HFF-Myc (cell line): Measurements from ENCODE around the gene KCNG3.

ENCODE experiments used
- DNase-seq: peaks from one replicate; pipeline ENCODE4 v3.0.0-alpha.2; 2011; ENCODE audit warnings: low read depth; ENCODE audit errors: extremely low read depth
- H3K4me3 ChIP-seq: replicated peaks from 2 replicates; pipeline ENCODE4 v1.5.1; 2011; ENCODE audit warnings: low read depth, mild to moderate bottlenecking, control low read depth, low read length
- TF ChIP-seq, protein P1 (sequence below): IDR thresholded peaks from 2 replicates; pipeline ENCODE4 v1.5.1; 2012; ENCODE audit warnings: mild to moderate bottlenecking, low read depth, low read length, control low read depth; ENCODE audit errors: missing control alignments

Gene KCNG3

DNA sequence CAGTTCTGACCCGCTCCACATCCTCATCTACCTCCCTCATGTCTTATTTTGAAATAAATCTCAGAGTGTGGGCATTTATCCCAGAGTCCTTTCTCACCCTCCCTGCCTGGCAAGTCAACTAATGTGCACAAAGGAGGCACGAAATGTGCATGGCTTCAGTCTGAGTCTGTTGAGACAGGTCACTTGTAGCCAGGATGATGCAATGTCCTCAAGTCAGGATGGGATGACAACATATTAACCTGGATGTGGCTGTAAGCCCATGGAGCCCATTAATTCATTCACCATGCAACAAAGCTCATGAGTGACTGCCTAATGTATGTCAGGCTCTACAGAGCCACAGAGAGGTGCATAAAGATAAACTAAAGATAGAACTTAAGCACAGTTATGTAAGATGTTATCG, 34.5 kb downstream of the KCNG3 start:
- no peak for DNase-seq
- no peak overlapping the region for H3K4me3 ChIP-seq
- TF ChIP-seq, protein P1, sequence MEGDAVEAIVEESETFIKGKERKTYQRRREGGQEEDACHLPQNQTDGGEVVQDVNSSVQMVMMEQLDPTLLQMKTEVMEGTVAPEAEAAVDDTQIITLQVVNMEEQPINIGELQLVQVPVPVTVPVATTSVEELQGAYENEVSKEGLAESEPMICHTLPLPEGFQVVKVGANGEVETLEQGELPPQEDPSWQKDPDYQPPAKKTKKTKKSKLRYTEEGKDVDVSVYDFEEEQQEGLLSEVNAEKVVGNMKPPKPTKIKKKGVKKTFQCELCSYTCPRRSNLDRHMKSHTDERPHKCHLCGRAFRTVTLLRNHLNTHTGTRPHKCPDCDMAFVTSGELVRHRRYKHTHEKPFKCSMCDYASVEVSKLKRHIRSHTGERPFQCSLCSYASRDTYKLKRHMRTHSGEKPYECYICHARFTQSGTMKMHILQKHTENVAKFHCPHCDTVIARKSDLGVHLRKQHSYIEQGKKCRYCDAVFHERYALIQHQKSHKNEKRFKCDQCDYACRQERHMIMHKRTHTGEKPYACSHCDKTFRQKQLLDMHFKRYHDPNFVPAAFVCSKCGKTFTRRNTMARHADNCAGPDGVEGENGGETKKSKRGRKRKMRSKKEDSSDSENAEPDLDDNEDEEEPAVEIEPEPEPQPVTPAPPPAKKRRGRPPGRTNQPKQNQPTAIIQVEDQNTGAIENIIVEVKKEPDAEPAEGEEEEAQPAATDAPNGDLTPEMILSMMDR, result no peak

DNA sequence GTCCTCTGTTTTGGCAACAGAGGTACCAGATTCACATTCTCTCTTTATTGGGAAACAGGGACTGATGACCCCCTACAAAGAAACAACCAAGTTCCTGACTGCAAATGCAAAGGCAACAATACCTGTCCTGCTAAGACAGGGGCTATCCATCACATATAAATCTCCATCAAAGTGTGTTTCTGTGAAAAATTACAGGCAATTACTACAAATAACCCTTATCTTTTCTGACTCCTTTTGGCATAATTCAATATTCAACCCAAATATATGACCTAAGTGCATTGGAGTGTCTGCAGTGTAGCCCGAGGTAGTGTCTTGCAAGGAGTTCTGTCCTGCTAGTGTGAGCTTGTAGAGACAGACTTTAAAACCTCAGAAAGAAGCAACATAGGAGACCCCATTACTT, 35.4 kb downstream of the KCNG3 start:
- DNase-seq, result no peak
- TF ChIP-seq, protein P1, result no peak

DNA sequence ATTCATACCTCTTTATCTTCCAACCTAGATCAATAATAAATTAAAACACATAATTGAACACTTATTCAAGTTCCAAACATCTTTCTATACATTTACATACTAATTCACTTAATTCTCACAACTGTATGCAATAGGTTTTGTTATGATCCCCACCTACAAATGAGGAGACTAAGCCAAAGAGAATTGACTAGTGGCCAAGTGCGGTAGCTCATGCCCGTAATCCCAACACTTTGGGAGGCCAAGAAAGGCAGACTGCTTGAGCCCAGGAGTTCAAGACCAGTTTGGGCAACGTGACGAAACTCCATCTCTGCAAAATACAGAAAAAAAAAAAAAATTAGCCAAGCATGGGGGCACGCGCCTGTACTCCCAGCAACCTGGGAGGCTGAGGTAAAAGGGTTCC, 36.8 kb downstream of the KCNG3 start:
- DNase-seq, result no peak
- no peak overlapping the region for H3K4me3 ChIP-seq
- TF ChIP-seq, protein P1, result no peak

More for the DNA sequence above, 35.4 kb downstream of the KCNG3 start:
- H3K4me3 ChIP-seq, result no peak overlapping the region

DNA sequence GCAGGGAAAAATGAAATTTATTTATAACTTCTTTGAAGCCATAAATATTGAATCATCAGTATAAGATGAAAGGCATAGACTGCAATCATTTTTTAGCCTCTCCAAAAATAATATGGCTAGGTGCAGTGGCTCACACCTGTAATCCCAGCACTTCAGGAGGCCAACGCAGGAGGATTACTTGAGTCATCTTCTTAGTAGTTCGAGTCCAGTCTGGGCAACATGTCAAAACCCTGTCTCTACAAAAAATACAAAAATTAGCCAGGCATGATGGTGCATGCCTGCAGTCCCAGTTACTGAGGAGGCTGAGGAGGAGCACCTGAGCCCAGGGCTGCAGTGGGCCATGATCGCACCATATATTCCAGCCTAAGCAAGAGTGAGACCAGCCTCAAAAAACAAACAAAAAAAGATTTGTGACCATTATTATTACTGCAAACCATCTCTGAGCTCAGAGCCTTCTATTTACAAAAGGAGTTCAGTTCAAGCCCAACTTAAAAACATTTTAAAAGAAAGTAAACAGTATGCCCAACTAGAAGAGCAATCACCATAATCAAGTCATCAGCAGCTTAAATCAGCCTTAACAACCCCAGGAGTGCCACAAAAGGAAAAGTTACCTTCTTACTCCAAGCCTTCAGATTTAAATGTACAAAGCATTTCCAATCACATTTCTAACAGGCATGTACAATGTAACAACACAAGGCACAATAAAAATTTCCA, 37.5 kb downstream of the KCNG3 start:
- TF ChIP-seq, protein P1, result no peak
- H3K4me3 ChIP-seq, result no peak overlapping the region
- no peak for DNase-seq

DNA sequence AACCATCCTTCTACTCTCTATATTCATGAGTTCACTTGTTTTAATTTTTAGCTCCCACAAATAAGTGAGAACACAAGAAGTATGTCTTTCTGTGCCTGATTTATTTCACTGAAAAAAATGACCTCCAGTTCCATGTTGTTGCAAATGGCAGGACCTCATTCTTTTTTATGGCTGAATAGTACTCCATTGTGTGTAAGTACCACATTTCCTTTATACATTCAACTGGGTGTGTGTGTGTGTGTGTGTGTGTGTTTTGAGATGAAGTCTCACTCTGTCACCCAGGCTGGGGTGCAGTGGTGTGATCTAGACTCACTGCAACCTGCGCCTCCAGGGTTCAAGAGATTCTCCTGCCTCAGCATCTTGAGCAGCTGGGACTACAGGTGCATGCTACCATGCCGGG, 41.2 kb downstream of the KCNG3 start:
- no peak for DNase-seq
- H3K4me3 ChIP-seq, result no peak overlapping the region
- TF ChIP-seq, protein P1, result no peak

DNA sequence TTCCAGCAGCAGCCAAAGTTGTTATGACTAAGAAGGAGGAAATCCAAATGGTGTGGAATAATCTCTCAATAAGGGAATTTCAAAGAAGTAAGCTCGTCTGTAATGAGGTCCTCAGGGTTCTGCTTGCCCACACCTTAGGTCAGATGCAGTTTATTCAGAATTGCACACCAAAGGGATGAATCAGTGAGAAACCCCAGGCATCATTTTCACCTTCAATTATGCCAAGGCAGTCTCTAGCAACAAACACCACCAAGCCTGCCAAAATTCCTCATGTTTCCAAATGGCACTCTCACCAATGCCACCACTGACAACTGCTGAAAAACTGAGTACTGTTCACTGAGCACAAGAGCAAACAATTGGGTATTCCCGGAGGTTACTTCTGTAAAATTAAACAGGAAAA, 43.6 kb downstream of the KCNG3 start:
- DNase-seq, result no peak
- TF ChIP-seq, protein P1, result no peak
- no peak overlapping the region for H3K4me3 ChIP-seq
